Measurements from ENCODE around the gene CPLANE1. TPM values are rescaled to one million over a fixed set of nuclear protein-coding genes. Genes with fewer than 3 reads are reported as not detected.
A peak's percentile ranks its signal among the peaks of the same experiment; 100 is the strongest.
"Not testable (repeated sequence)": the region's sequence is repeated elsewhere in the genome, so short reads cannot be mapped to it uniquely, and the experiment has no call there.

CPLANE1 gene
- total and polyA plus RNA-seq, 2 donors (not counting 1 experiment from before 2014, with no cell fraction given), result 15.3 to 20.0 TPM

DNA sequence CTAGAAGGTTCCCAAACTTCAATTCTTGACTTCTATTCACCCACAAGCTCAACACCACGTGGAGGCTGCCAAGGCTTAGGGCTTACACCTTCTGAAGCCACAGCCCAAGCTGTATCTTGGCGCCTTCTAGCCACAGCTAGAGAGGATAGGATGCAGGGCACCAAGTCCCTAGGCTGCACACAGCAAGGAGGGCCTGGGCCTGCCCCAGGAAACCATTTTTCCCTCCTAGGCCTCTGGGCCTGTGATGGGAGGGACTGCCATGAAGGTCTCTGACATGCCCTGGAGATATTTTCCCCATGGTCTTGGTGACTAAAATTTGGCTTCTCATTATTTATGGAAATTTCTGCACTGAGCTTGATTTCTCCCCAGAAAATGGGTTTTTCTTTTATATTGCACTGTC, 112.5 kb downstream of the CPLANE1 start:
- Histone ChIP-seq H4K20me1 (ENCODE audit: control insufficient read depth, extremely low read depth, insufficient read depth, low read length) (no peaks in the 10 kb centered on the region), H3K4me1 (ENCODE audit: control insufficient read depth, extremely low read depth, insufficient read depth, low read length) (no peaks in the 10 kb centered on the region), H3K27ac (ENCODE audit: insufficient read depth, low read length) (no peak overlapping the region), H2AFZ (ENCODE audit: low read length) (no peak overlapping the region), H3K27me3 (ENCODE audit: control insufficient read depth, insufficient read depth, low read length) (no peaks in the 10 kb centered on the region), H3K4me3 (replicated peaks in 1 of 4; ENCODE audit: control extremely low read depth in 1 of 4, insufficient read depth in 1 of 4, low read depth in 3 of 4, low read length in 4 of 4) (no peak overlapping the region), H3K4me2 (ENCODE audit: extremely low read depth, insufficient read depth, low read length) (no peak overlapping the region), H3K36me3 (ENCODE audit: control insufficient read depth, insufficient read depth, low read length) (no peaks in the 10 kb centered on the region), H3K9me3 (ENCODE audit: control insufficient read depth, insufficient read depth, low read depth, low read length) (no peaks in the 10 kb centered on the region), H3K79me2 (ENCODE audit: control insufficient read depth, insufficient read depth, low read length) (no peaks in the 10 kb centered on the region), H3K9ac (ENCODE audit: insufficient read depth, low read length) (no peak overlapping the region)
- TF ChIP-seq, protein P1, sequence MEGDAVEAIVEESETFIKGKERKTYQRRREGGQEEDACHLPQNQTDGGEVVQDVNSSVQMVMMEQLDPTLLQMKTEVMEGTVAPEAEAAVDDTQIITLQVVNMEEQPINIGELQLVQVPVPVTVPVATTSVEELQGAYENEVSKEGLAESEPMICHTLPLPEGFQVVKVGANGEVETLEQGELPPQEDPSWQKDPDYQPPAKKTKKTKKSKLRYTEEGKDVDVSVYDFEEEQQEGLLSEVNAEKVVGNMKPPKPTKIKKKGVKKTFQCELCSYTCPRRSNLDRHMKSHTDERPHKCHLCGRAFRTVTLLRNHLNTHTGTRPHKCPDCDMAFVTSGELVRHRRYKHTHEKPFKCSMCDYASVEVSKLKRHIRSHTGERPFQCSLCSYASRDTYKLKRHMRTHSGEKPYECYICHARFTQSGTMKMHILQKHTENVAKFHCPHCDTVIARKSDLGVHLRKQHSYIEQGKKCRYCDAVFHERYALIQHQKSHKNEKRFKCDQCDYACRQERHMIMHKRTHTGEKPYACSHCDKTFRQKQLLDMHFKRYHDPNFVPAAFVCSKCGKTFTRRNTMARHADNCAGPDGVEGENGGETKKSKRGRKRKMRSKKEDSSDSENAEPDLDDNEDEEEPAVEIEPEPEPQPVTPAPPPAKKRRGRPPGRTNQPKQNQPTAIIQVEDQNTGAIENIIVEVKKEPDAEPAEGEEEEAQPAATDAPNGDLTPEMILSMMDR (conservative IDR thresholded peaks at IDR 0.05 in 1 of 2, IDR thresholded peaks at IDR 0.05 in 1 of 2; ENCODE audit: low read depth in 1 of 2, low read length in 2 of 2), result no peak
- no peak for TF ChIP-seq EZH2 (IDR thresholded peaks at IDR 0.05; ENCODE audit: low read length, missing control alignments)
- DNase-seq (ENCODE audit: low read depth in 2 of 2), result no peak

DNA sequence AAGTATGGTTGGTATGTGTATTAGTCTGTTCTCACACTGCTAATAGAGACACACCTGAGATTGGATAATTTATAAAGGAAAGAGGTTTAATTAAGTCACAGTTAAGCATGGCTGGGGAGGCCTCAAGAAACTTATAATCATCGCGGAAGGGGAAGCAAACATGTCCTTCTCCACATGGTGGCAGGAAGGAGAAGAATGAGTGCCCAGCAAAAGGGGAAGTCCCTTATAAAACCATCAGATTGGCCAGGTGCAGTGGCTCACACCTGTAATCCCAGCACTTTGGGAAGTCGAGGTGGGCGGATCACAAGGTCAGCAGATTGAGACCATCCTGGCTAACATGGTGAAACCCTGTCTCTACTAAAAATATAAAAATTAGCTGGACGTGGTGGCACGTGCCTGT, 113.9 kb downstream of the CPLANE1 start:
- H3K79me2 ChIP-seq (ENCODE audit: control insufficient read depth, insufficient read depth, low read length); H3K36me3 ChIP-seq (ENCODE audit: control insufficient read depth, insufficient read depth, low read length); DNase-seq (ENCODE audit: low read depth in 2 of 2); H2AFZ ChIP-seq (ENCODE audit: low read length); H3K27ac ChIP-seq (ENCODE audit: insufficient read depth, low read length); H3K4me3 ChIP-seq (replicated peaks in 1 of 4; ENCODE audit: control extremely low read depth in 1 of 4, insufficient read depth in 1 of 4, low read depth in 3 of 4, low read length in 4 of 4); H3K4me1 ChIP-seq (ENCODE audit: control insufficient read depth, extremely low read depth, insufficient read depth, low read length); H3K9ac ChIP-seq (ENCODE audit: insufficient read depth, low read length); H3K27me3 ChIP-seq (ENCODE audit: control insufficient read depth, insufficient read depth, low read length); H4K20me1 ChIP-seq (ENCODE audit: control insufficient read depth, extremely low read depth, insufficient read depth, low read length); H3K9me3 ChIP-seq (ENCODE audit: control insufficient read depth, insufficient read depth, low read depth, low read length); H3K4me2 ChIP-seq (ENCODE audit: extremely low read depth, insufficient read depth, low read length): not testable (repeated sequence)

DNA sequence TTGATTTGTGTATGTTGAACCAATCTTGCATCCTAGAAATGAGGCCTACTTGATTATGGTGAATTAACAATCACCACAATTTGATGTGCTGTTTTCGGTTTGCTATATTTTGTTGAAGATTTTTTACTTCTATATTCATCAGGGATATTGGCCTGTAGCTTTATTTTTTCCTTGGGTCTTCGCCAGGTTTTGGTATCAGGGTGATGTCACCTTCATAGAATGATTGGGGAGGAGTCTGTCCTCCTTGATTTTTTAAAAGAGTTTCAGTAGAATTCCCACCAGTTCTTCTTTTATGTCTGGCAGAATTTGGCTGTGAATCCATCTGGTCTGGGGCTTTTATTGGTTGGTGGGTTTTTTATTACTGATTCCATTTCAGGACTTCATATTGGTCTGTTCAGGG, 115.2 kb downstream of the CPLANE1 start:
- Histone ChIP-seq H3K79me2 (ENCODE audit: control insufficient read depth, insufficient read depth, low read length) (no peaks in the 10 kb centered on the region), H3K9me3 (ENCODE audit: control insufficient read depth, insufficient read depth, low read depth, low read length) (no peaks in the 10 kb centered on the region), H3K36me3 (ENCODE audit: control insufficient read depth, insufficient read depth, low read length) (no peaks in the 10 kb centered on the region), H3K9ac (ENCODE audit: insufficient read depth, low read length) (no peak overlapping the region), H3K4me2 (ENCODE audit: extremely low read depth, insufficient read depth, low read length) (no peak overlapping the region), H3K27ac (ENCODE audit: insufficient read depth, low read length) (no peak overlapping the region), H3K4me1 (ENCODE audit: control insufficient read depth, extremely low read depth, insufficient read depth, low read length) (no peaks in the 10 kb centered on the region), H4K20me1 (ENCODE audit: control insufficient read depth, extremely low read depth, insufficient read depth, low read length) (no peaks in the 10 kb centered on the region), H2AFZ (ENCODE audit: low read length) (no peak overlapping the region), H3K27me3 (ENCODE audit: control insufficient read depth, insufficient read depth, low read length) (no peaks in the 10 kb centered on the region), H3K4me3 (replicated peaks in 1 of 4; ENCODE audit: control extremely low read depth in 1 of 4, insufficient read depth in 1 of 4, low read depth in 3 of 4, low read length in 4 of 4) (no peak overlapping the region)
- DNase-seq (ENCODE audit: low read depth in 2 of 2), result peak; percentile 24 to 55
- TF ChIP-seq, protein P1 (conservative IDR thresholded peaks at IDR 0.05 in 1 of 2, IDR thresholded peaks at IDR 0.05 in 1 of 2; ENCODE audit: low read depth in 1 of 2, low read length in 2 of 2), result no peak
- no peak for TF ChIP-seq EZH2 (IDR thresholded peaks at IDR 0.05; ENCODE audit: low read length, missing control alignments)

Measured in fibroblast of lung (primary cell).